ENCODE results near the gene PPP1R9B. TPM values are rescaled to one million over a fixed set of nuclear protein-coding genes. Genes with fewer than 3 reads are reported as not detected.

Gene PPP1R9B
- total and polyA plus RNA-seq, 2 experiments from 2014 or later: 6.2 to 59.4 TPM

DNA sequence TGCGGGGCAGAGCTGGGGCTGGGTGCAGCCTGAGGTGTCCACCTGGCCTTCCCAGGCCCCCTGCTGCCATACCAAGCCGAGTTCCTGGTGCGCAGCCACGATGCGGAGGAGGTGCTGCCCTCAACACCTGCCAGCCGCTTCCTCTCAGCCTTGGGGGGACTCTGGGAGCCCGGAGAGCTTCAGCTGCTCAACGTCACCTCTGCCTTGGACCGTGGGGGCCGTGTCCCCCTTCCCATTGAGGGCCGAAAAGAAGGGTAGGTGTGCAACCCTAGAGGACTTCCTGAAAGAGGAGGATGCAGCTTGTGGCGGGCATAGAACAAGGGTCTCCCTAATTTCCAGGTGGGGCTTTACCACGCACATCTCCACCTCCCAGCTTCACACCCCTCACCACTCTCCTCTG, 17.8 kb upstream of the PPP1R9B start:
- Histone ChIP-seq H3K27ac (no peak overlapping the region), H3K9me3 (ENCODE audit: low read depth) (no peaks in the 10 kb centered on the region), H3K27me3 (no peaks in the 10 kb centered on the region), H3K36me3 (no peaks in the 10 kb centered on the region), H3K4me1 (ENCODE audit: low read depth) (peaks cover 32% of the 10 kb centered on the region), H3K4me3 (no peak overlapping the region)
- DNase-seq (ENCODE audit: low read depth in 1 of 2, low spot score in 1 of 2): no peak
- TF ChIP-seq CTCF (IDR thresholded peaks at IDR 0.05; ENCODE audit: low read depth, low read length): no peak

DNA sequence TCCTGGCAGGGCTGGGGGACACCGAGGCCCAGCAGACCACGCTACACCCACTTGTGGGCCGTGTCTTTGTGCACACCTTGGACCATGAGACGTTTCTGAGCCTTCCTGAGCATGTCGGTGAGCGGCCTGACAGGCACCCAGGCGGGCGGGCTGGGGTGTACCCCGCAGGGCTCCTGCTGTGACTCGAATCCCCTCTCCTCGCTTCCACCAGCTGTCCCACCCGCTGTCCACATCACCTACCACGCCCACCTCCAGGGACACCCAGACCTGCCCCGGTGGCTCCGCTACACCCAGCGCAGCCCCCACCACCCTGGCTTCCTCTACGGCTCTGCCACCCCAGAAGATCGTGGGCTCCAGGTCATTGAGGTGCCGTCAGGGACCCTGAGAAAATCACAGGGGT, 16.9 kb upstream of the PPP1R9B start:
- Histone ChIP-seq H3K27ac (peak overlapping the region; percentile 81), H3K27me3 (no peaks in the 10 kb centered on the region), H3K4me3 (no peak overlapping the region), H3K36me3 (no peaks in the 10 kb centered on the region), H3K4me1 (ENCODE audit: low read depth) (peaks cover 30% of the 10 kb centered on the region), H3K9me3 (ENCODE audit: low read depth) (no peaks in the 10 kb centered on the region)
- DNase-seq (ENCODE audit: low read depth in 1 of 2, low spot score in 1 of 2): no peak
- no peak for TF ChIP-seq CTCF (IDR thresholded peaks at IDR 0.05; ENCODE audit: low read depth, low read length)

DNA sequence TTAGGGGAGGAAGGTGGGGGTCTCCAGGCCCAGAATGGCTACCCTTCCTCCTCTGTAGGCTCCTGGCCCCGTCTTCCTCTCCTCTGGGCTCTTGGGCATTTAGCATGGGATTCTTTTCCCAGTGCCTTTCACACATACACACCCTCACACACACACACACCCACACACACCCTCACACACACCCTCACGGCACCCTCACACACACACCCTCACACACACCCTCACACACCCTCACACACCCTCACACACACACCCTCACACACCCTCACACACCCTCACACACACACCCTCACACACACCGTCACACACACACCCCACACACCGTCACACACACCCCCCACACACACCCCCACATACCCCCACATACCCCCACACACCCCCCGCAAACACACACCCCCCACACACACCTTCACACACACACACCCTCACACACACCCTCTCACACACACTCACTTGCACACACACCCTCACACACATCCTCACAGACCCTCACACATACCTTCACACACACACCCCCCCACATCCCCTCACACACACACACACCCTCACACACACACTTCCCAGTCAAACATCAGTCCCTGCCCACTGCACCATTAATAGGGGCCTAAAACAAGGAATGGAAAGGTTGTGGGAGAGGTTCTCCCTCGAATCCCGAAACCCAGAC, 16.2 kb upstream of the PPP1R9B start:
- Histone ChIP-seq H3K36me3 (no peaks in the 10 kb centered on the region), H3K4me3 (no peak overlapping the region), H3K9me3 (ENCODE audit: low read depth) (no peaks in the 10 kb centered on the region), H3K27me3 (no peaks in the 10 kb centered on the region), H3K27ac (peak overlapping the region; percentile 81), H3K4me1 (ENCODE audit: low read depth) (peaks cover 30% of the 10 kb centered on the region)
- TF ChIP-seq CTCF (IDR thresholded peaks at IDR 0.05; ENCODE audit: low read depth, low read length): no peak
- no peak for DNase-seq (ENCODE audit: low read depth in 1 of 2, low spot score in 1 of 2)

GRCh38 chr17:50165867-50166517, 15.5 kb upstream of the PPP1R9B start, which contains the start of gene SGCA:
Gene SGCA (plus strand): TSS chr17:50166005. CDS start chr17:50166041, 36 bp downstream.
- Histone ChIP-seq H3K36me3 (no peaks in the 10 kb centered on the region), H3K4me3 (peak within 1 kb of the TSS; percentile 10), H3K9me3 (ENCODE audit: low read depth) (no peaks in the 10 kb centered on the region), H3K27ac (peak within 1 kb of the TSS; percentile 81), H3K27me3 (no peaks in the 10 kb centered on the region), H3K4me1 (ENCODE audit: low read depth) (peaks cover 30% of the 10 kb centered on the region)
- peak in 1 of 2 donors; percentile 75 for DNase-seq (ENCODE audit: low read depth in 1 of 2, low spot score in 1 of 2)
- no peak for TF ChIP-seq CTCF (IDR thresholded peaks at IDR 0.05; ENCODE audit: low read depth, low read length)

DNA sequence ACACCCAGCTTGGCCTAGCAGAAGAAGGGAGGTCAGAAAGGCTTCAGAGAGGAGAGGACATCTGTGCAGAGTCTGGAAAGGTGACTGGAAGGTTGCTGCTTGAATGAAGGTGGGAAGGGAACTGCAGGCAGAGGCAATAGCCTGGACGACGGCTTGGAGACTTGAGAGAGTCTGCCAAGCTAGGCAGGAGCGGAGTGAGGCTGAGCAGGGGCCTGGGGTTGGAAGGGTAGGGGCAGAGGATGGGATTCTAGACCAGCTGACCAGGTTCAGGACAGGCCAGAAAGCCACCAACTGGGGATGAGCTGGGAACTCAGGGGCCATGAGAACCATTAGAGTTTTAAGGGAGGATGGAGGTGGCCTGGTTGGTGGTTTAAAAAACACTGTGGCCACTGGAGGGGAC, 15.0 kb upstream of the PPP1R9B start:
- H3K36me3 ChIP-seq: no peaks in the 10 kb centered on the region
- no peaks in the 10 kb centered on the region for H3K27me3 ChIP-seq
- no peak for TF ChIP-seq CTCF (IDR thresholded peaks at IDR 0.05; ENCODE audit: low read depth, low read length)
- H3K4me1 ChIP-seq (ENCODE audit: low read depth): peaks cover 32% of the 10 kb centered on the region
- no peak for DNase-seq (ENCODE audit: low read depth in 1 of 2, low spot score in 1 of 2)
- H3K27ac ChIP-seq: peak overlapping the region; percentile 81
- H3K4me3 ChIP-seq: peak overlapping the region; percentile 10
- no peaks in the 10 kb centered on the region for H3K9me3 ChIP-seq (ENCODE audit: low read depth)
